Neuronal stem cell (in vitro differentiated cells): ENCODE results near the gene C1orf50.

Source experiments
- DNase-seq: peaks from one replicate; pipeline ENCODE4 v3.0.0-alpha.2; 2013; ENCODE audit warnings: low spot score
- H2AFZ ChIP-seq: one replicate; pipeline ENCODE4 v1.6.1; 2013; ENCODE audit warnings: mild to moderate bottlenecking, low read length, inconsistent platforms
- H2AK5ac ChIP-seq: 2 replicates; pipeline ENCODE4 v1.6.1; 2013; ENCODE audit warnings: low read depth, mild to moderate bottlenecking, inconsistent platforms, low read length, moderate library complexity, mixed read lengths
- H2BK120ac ChIP-seq: 2 replicates; pipeline ENCODE4 v1.6.1; 2013; ENCODE audit warnings: low read depth, mild to moderate bottlenecking, inconsistent platforms, low read length, moderate library complexity, mixed read lengths
- H2BK12ac ChIP-seq: one replicate; pipeline ENCODE4 v1.6.1; 2013; ENCODE audit warnings: low read length, inconsistent platforms
- H2BK15ac ChIP-seq: 2 replicates; pipeline ENCODE4 v1.6.1; 2013; ENCODE audit warnings: mild to moderate bottlenecking, low read length, inconsistent platforms, mixed read lengths
- H2BK5ac ChIP-seq: one replicate; pipeline ENCODE4 v1.6.1; 2013; ENCODE audit warnings: inconsistent platforms, mild to moderate bottlenecking, low read length, moderate library complexity
- H3K14ac ChIP-seq: one replicate; pipeline ENCODE4 v1.6.1; 2013; ENCODE audit warnings: low read length, inconsistent platforms
- H3K18ac ChIP-seq: 2 replicates; pipeline ENCODE4 v1.6.1; 2013; ENCODE audit warnings: low read length, inconsistent platforms
- H3K23ac ChIP-seq: 2 replicates; pipeline ENCODE4 v1.6.1; 2013; ENCODE audit warnings: low read depth, mild to moderate bottlenecking, mixed read lengths, low read length, inconsistent platforms; ENCODE audit not compliant: poor library complexity
- H3K27ac ChIP-seq: replicated peaks from 3 replicates; pipeline ENCODE4 v1.5.1; 2013; ENCODE audit warnings: low read length, inconsistent platforms
- H3K27me3 ChIP-seq, 3 experiments: 2 replicates each; pipeline ENCODE4 v1.6.1; 2013; ENCODE audit warnings: low read length in 3 of 3, mild to moderate bottlenecking in 2 of 3, inconsistent platforms in 1 of 3, low read depth in 1 of 3, mixed read lengths in 1 of 3, moderate library complexity in 1 of 3; ENCODE audit not compliant: control insufficient read depth in 3 of 3, insufficient read depth in 3 of 3
- H3K36me3 ChIP-seq, 2 donors: replicated peaks in 1 of 2; 2 replicates each; pipeline ENCODE4 v1.6.1; 2013; ENCODE audit warnings: low read length in 2 of 2; ENCODE audit not compliant: control insufficient read depth in 2 of 2, insufficient read depth in 2 of 2
- H3K4ac ChIP-seq: 2 replicates; pipeline ENCODE4 v1.6.1; 2013; ENCODE audit warnings: inconsistent platforms, mild to moderate bottlenecking, low read length, moderate library complexity
- H3K4me1 ChIP-seq, 2 donors: 1 replicate in 1 of 2; 2 replicates in 1 of 2; pipeline ENCODE4 v1.6.1; 2013; ENCODE audit warnings: low read length in 2 of 2, low read depth in 1 of 2; ENCODE audit not compliant: control insufficient read depth in 2 of 2, insufficient read depth in 1 of 2
- H3K4me2 ChIP-seq: one replicate; pipeline ENCODE4 v1.6.1; 2013; ENCODE audit warnings: mild to moderate bottlenecking, low read length, inconsistent platforms; ENCODE audit not compliant: insufficient read depth, poor library complexity, severe bottlenecking
- H3K4me3 ChIP-seq, 2 donors: 2 replicates each; pipeline ENCODE4 v1.5.1; 2013; ENCODE audit warnings: low read length in 2 of 2, mild to moderate bottlenecking in 2 of 2, inconsistent platforms in 1 of 2, moderate library complexity in 1 of 2
- H3K79me1 ChIP-seq: one replicate; pipeline ENCODE4 v1.6.1; 2013; ENCODE audit warnings: low read depth, mild to moderate bottlenecking, inconsistent platforms, low read length, moderate library complexity
- H3K9ac ChIP-seq: one replicate; pipeline ENCODE4 v1.6.1; 2013; ENCODE audit warnings: mild to moderate bottlenecking, low read depth, low read length, inconsistent platforms; ENCODE audit not compliant: poor library complexity
- H3K9me3 ChIP-seq, 2 donors: replicated peaks in 1 of 2; 2 replicates each; pipeline versions ENCODE3 to v1.6.1; 2013; ENCODE audit warnings: low read length in 2 of 2, mild to moderate bottlenecking in 2 of 2, inconsistent platforms in 1 of 2, low read depth in 1 of 2, mixed read lengths in 1 of 2, moderate library complexity in 1 of 2; ENCODE audit not compliant: control insufficient read depth in 2 of 2, insufficient read depth in 1 of 2
- H4K8ac ChIP-seq: one replicate; pipeline ENCODE4 v1.6.1; 2013; ENCODE audit warnings: low read depth, mild to moderate bottlenecking, inconsistent platforms, low read length, moderate library complexity
- H4K91ac ChIP-seq: one replicate; pipeline ENCODE4 v1.6.1; 2013; ENCODE audit warnings: low read length, low read depth, mild to moderate bottlenecking, inconsistent platforms; ENCODE audit not compliant: poor library complexity
- whole genome bisulfite sequencing, 2 donors: extraction: QIAGEN DNeasy Blood & Tissue Kit; methylation state at CpG; one replicate each; pipeline ENCODE4 v1.1.7; 2013; ENCODE audit warnings: missing lambda C conversion rate in 2 of 2, mixed read lengths in 1 of 2; ENCODE audit not compliant: insufficient read length in 2 of 2, insufficient replicate concordance in 1 of 2; ENCODE audit errors: extremely low coverage in 2 of 2; 5-methylcytosine and 5-hydroxymethylcytosine counted together

The C1orf50 gene

GRCh38 chr1:42746436-42747105, 20.5 kb upstream of the C1orf50 start:
- no peak overlapping the region for H3K14ac ChIP-seq
- peaks cover 42 to 54% of the 10 kb centered on the region in 2 donors for H3K36me3 ChIP-seq

GRCh38 chr1:42747125-42747524, 19.9 kb upstream of the C1orf50 start:
- Histone ChIP-seq H2BK5ac (no peak overlapping the region), H2AFZ (no peak overlapping the region), H3K36me3 (peaks cover 47 to 59% of the 10 kb centered on the region in 2 donors), H4K91ac (no peak overlapping the region), H3K9ac (no peak overlapping the region), H4K8ac (no peak overlapping the region), H3K23ac (peak overlapping the region; percentile 43), H3K4me2 (no peak overlapping the region), H2BK15ac (no peak overlapping the region), H3K79me1 (no peaks in the 10 kb centered on the region), H3K14ac (no peak overlapping the region), H3K4me3 (no peak overlapping the region), H2BK12ac (no peak overlapping the region), H3K4me1 (no peaks in the 10 kb centered on the region), H3K27ac (no peak overlapping the region), H2AK5ac (no peak overlapping the region), H3K4ac (no peak overlapping the region), H3K9me3 (peaks cover 5 to 8% of the 10 kb centered on the region in 2 donors), H3K18ac (no peak overlapping the region), H3K27me3 (no peaks in the 10 kb centered on the region), H2BK120ac (no peak overlapping the region)
- peak; percentile 39 for DNase-seq
- no CpG with 5 or more reads among the region's 14 CpGs for WGBS, 2 donors

More at GRCh38 chr1:42746436-42747105, 20.5 kb upstream of the C1orf50 start:
- no peak overlapping the region for H3K4ac ChIP-seq
- peaks cover 0 to 3% of the 10 kb centered on the region in 2 donors for H3K9me3 ChIP-seq
- no peak overlapping the region for H3K27ac ChIP-seq
- no peak overlapping the region for H2BK120ac ChIP-seq
- H3K4me1 ChIP-seq: no peaks in the 10 kb centered on the region
- no peak overlapping the region for H2BK12ac ChIP-seq
- H2AFZ ChIP-seq: no peak overlapping the region
- no peak overlapping the region for H4K8ac ChIP-seq
- DNase-seq: no peak
- WGBS, 2 donors: no CpG with 5 or more reads among the region's 12 CpGs
- H2BK15ac ChIP-seq: no peak overlapping the region
- no peak overlapping the region for H3K18ac ChIP-seq
- no peak overlapping the region for H4K91ac ChIP-seq
- no peak overlapping the region for H2AK5ac ChIP-seq
- no peak overlapping the region for H3K4me3 ChIP-seq
- H2BK5ac ChIP-seq: no peak overlapping the region
- no peaks in the 10 kb centered on the region for H3K27me3 ChIP-seq
- H3K79me1 ChIP-seq: no peaks in the 10 kb centered on the region
- no peak overlapping the region for H3K23ac ChIP-seq
- no peak overlapping the region for H3K4me2 ChIP-seq
- no peak overlapping the region for H3K9ac ChIP-seq

- Histone ChIP-seq H3K4me3 (no peak overlapping the region), H2BK12ac (no peak overlapping the region), H2BK120ac (no peak overlapping the region), H3K27ac (no peak overlapping the region), H3K18ac (no peak overlapping the region), H3K4me2 (no peak overlapping the region), H3K4ac (no peak overlapping the region), H3K4me1 (no peaks in the 10 kb centered on the region), H4K91ac (no peak overlapping the region), H2AFZ (no peak overlapping the region), H3K27me3 (no peaks in the 10 kb centered on the region), H2AK5ac (no peak overlapping the region), H3K14ac (no peak overlapping the region), H3K9me3 (peaks cover 11 to 12% of the 10 kb centered on the region in 2 donors), H3K79me1 (no peaks in the 10 kb centered on the region), H2BK15ac (no peak overlapping the region), H3K36me3 (peaks cover 54 to 68% of the 10 kb centered on the region in 2 donors), H3K23ac (no peak overlapping the region), H4K8ac (peak overlapping the region; percentile 30), H2BK5ac (no peak overlapping the region), H3K9ac (no peak overlapping the region)
- WGBS, 2 donors: no CpG with 5 or more reads among the region's 10 CpGs
- DNase-seq: no peak
Observed at GRCh38 chr1:42748021-42748420, 19.0 kb upstream of the C1orf50 start.

- H2BK15ac ChIP-seq: no peak overlapping the region
- no CpG with 5 or more reads among the region's 14 CpGs for WGBS, 2 donors
- peaks cover 56 to 74% of the 10 kb centered on the region in 2 donors for H3K36me3 ChIP-seq
- H2BK5ac ChIP-seq: no peak overlapping the region
- H4K8ac ChIP-seq: no peak overlapping the region
- no peak overlapping the region for H3K23ac ChIP-seq
- H3K4me1 ChIP-seq: no peaks in the 10 kb centered on the region
- no peak for DNase-seq
- no peak overlapping the region for H3K4me2 ChIP-seq
- H3K9ac ChIP-seq: no peak overlapping the region
- no peak overlapping the region for H2BK12ac ChIP-seq
- H2BK120ac ChIP-seq: no peak overlapping the region
- no peaks in the 10 kb centered on the region for H3K27me3 ChIP-seq
- H3K18ac ChIP-seq: no peak overlapping the region
- H3K4ac ChIP-seq: no peak overlapping the region
- H4K91ac ChIP-seq: no peak overlapping the region
- no peak overlapping the region for H3K4me3 ChIP-seq
- H3K79me1 ChIP-seq: no peaks in the 10 kb centered on the region
- H3K27ac ChIP-seq: no peak overlapping the region
- H3K14ac ChIP-seq: no peak overlapping the region
- H3K9me3 ChIP-seq: peaks cover 11 to 12% of the 10 kb centered on the region in 2 donors
- no peak overlapping the region for H2AFZ ChIP-seq
- no peak overlapping the region for H2AK5ac ChIP-seq
Observed at GRCh38 chr1:42748461-42749410, 18.3 kb upstream of the C1orf50 start.
